HT-29 (cell line): Measurements from ENCODE around the gene ARAP2. TPM values are rescaled to one million over a fixed set of nuclear protein-coding genes. Genes with fewer than 3 reads are reported as not detected.
"Not testable (repeated sequence)": the region's sequence is repeated elsewhere in the genome, so short reads cannot be mapped to it uniquely, and the experiment has no call there.

Experiments used
- DNase-seq: peaks from one replicate; pipeline ENCODE4 v3.0.0-alpha.2; 2015; ENCODE audit warnings: low spot score
- total RNA-seq: library from RNA; depleted of rRNA; stranded (reverse); fragments of >200 nt; shearing (Covaris generic); gene quantifications from 2 replicates; pipeline ENCODE4 v1.2.3, GENCODE V29; 2014

Gene ARAP2
- total RNA-seq, 1 experiment from 2014 or later, result 10.7 TPM

DNA sequence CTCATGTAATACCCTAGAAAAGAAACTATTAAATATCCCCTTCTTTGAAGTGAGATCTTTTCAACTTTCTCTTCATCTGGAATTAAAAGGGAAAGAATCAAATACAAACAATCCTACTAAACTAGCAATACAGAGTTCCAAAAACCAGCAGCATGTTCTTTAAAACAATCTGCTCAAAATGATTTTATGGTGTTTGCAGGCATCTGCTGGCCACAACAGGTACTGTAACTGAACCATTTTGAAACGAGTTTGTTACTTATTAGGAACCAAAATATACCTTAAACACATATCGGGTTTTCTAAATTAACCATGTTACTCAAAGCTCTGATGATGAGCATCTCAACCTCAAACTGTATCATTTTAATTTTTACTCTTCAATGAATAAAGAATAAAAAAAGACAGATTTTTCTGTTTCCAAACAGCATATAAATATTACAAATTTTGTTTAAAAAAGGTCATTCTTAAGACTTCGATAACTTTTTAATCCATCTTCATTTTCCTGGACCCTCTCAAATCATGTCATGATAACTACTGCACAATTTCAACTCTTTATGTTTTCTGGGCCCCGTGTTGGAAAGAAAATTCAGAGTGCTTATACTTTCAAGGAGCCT is 56.5 kb downstream of the ARAP2 start:
- DNase-seq, result peak; percentile 30

GRCh38 chr4:36183665-36184393 is 60.5 kb downstream of the ARAP2 start:
- DNase-seq, result no peak

GRCh38 chr4:36183232-36183631 is 61.1 kb downstream of the ARAP2 start:
- no peak for DNase-seq

GRCh38 chr4:36182315-36182714 is 62.0 kb downstream of the ARAP2 start:
- DNase-seq, result not testable (repeated sequence)

- DNase-seq, result no peak
These were observed 64.1 kb downstream of the ARAP2 start for GRCh38 chr4:36180206-36180605.

DNA sequence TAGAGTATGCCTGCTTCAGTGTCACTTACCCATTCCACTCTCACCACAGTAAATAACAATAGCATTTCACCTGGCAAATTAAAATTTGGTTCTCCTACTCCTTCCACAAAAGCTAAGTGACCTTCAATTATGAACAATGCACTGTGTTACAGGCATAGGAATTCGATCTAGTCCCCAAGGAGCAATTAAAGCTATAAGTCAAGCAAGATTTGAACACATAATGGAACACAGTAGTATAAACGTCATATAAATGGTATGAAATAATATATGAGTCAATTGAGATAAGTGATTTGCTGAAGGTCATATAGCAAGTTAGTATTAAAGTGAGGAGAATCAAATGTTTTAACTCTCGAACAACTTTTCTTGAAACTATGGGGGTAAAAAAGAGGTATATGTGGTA is 65.8 kb downstream of the ARAP2 start:
- no peak for DNase-seq

DNA sequence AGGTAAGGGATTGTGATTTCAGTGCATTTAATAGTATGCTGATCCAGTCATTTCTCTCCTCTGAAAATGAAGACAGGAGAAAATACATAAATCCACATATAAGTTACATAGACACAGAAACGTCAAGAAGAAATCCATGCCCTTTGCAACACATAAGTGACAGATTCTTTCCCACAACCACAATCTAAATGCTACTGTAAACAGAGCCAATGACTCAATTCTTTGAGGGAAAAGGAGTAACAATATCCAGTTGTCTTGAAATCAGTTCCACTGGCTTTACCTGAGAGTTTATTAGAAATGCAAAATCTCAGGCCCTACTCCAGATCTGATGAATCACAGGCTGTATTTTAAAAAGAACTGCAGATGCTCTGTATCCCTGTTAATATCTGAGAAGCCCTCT is 66.4 kb downstream of the ARAP2 start:
- no peak for DNase-seq

GRCh38 chr4:36174570-36174969 is 69.7 kb downstream of the ARAP2 start:
- no peak for DNase-seq

GRCh38 chr4:36173905-36174304 is 70.4 kb downstream of the ARAP2 start:
- no peak for DNase-seq

- DNase-seq, result no peak
These were observed 71.7 kb downstream of the ARAP2 start for GRCh38 chr4:36172656-36173055.

DNA sequence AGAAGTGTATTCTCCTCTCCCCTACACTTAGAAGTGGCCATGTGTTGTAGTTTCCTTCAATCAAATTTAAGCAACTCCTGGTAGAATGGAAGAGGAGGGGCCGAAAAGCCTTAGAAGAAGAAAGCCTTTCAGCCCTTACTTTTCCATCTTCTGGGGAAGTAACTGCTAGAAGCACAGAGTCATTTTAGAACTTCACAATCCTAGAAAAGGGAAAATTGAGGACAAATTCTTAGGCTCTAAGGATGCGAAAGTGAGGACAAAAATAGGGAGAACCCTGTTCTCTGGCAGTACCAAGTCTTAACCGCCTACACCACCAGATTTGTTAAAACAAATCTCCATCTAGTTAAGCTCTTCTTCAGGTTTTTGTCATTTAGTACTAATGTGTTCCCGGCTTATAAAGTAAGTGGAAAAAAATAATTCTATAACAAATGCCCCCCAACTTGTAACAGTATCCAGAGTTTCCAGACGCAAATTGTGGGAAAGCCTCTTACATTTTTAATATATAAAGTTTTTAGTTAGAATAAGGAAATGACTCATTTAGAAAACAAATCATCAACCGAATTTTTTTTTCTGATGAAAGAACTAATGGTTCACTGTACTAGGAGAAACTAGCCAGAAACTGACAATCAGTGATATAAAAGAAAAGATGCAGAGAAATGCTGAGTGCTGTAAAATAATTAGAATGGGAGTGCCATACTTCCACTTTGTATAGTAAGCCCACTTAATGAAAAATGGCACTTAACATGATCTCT is 76.0 kb downstream of the ARAP2 start:
- no peak for DNase-seq

- no peak for DNase-seq
These were observed 78.7 kb downstream of the ARAP2 start for GRCh38 chr4:36165631-36166005.

DNA sequence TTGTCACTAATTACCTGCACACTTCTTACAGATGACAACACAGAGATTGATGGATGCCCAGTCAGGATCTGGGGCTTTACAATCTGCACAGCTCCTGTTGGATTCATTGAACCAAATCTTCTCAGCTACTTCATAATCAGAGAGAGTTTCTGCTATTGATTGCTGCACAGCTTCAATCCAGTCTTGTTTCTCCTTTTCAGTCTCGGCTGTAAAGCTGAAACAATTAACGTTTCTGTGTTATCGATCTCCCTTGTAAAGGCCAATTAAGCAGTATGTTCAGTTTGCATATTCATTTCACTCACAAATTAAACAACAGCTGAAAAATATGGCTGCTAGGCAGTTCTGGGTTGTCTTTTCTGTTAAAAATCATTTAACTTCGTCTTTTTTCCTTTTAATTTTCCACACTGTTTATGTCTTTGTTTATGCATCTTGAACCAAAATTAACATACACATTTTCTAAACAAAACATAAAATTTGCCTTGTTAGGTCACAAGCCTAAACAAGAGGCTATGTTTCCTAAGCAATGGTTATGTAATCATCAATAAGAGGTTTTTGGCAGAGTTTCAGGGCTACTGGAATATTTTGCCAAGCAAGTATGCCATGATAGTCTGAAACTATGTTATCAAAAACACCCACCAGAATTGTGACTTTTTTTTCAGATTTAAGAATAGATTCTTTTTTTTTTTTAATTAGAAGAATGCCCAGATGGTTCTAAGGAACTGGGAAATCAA is 79.2 kb downstream of the ARAP2 start:
- DNase-seq, result no peak

DNA sequence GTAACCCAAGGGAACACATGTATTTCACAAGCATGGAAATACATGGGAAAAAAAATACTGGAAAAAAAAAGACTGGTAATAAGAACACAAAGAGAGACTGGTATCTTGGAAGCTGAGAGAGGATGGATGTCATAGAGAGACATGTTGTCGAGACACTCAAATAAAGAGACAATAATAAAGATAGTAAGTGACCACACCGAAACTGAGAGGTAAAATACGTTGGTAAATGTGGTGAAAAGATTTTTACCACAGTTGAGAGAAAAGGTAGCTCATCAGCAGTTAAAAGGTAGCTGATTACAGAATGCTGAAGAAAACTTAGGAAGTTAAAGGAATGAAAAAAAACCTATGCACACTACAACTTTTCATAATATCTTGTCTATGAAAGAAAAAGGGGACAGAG is 81.1 kb downstream of the ARAP2 start:
- DNase-seq, result no peak

DNA sequence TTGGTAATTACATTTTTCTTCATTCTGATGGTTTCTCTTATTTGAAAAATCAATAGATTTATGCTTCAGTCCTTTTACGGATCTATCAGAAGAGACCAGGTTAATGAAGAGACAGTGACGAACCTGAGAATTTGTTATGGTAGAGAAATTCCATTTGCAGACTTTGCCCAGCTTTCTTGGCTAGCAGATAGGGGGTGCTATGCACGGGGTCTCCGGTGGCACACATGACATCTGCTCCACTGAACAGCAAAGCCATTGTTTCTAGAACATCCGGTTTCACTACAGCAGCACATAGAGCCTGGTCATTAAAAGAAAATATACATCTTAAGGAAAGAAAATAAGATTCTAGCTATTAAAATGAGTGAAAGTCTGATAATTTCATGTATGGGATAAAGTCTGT is 85.1 kb downstream of the ARAP2 start:
- no peak for DNase-seq

DNA sequence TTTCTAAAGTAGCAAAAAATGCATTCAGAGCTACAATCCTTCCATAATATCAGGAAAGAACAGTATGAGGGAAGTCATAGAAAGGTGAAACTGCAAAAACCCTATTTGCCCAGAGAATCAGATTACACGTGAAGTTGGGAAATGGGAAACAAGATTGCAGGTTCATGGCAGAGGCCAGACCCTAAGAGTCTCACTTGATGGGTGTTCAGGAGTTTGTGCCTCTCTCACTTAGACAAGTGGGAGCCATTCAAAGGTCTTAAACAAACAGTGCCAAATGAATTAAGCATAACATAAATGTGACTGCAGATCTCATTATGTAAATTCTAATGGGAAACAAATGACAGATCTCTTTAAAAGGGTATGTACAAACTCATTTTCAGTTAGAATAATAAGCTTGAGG is 91.6 kb downstream of the ARAP2 start:
- DNase-seq, result no peak

- no peak for DNase-seq
These were observed 101.8 kb downstream of the ARAP2 start for GRCh38 chr4:36142504-36142903.

DNA sequence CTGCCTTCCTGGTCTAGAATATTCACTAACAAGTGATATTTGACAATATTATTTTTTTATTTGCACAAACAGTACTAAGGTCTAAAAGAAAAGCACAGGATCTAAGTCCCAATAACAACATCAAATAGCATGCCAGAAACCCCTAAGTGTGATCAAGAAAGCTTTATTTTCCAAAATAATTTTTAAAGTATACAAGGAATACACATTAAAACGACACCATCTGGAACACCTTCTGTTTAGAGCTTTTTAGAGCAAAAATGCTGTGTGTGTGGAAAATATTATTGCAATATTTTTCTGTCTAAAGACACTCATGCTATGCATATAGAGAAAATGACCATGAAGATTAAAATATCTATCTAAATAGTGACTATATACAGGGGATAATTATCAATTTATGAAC is 103.1 kb downstream of the ARAP2 start:
- DNase-seq, result no peak

DNA sequence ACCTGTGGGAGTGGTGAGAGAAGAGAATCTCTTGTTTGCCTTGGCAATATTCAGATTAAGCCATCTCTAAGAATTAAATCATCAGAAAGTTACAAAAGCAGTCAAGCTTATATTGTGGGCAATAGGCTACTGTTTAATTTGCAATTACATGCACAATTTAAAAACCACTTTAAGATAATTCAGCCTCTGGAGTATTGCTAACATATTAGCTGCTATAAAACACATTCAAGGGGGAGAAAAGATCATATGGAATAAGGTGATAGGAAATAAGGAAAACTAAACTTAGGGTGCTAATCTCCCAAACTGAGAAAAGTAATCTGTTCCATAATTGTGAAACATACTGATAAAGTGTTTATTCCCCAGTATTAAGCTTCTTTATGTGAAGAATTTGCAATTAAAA is 103.9 kb downstream of the ARAP2 start:
- DNase-seq, result no peak

DNA sequence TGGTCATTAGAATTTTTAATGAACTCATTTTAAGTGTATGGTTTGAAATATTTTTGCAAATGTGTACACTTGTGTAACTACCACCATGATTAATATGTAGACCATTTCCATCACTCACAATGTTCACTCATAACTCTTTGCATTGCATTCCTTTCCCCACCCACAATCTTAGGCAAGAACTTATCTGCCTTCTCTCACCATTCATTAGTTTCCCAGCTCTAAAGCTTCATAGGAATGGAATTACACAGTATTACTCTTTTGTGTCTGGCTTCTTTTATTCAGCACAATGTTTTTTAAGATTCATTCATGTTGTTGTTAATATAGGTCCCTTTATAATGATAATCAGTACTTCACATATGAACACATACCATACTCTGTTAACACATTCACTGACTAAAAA is 106.1 kb downstream of the ARAP2 start:
- DNase-seq, result peak; percentile 40

- no peak for DNase-seq
These were observed 107.0 kb downstream of the ARAP2 start for GRCh38 chr4:36137336-36137735.

DNA sequence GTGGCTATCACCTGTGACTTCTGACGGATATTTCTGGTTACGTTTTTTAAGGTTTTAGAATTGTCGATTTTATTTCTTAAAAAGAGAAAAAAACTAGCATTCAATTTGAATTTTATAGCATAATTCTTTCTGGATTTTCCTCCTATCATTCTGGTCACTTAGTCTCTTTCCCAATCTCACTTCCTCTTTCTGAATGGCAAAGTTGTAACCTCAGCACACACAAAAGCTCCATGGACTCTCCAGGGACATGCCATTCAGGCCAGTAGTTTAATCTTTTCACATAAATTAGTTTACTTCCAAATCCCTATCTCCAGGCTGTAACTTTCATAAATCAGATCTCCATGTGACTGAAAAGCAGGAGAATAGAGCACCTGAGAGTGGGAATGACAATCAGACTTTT is 110.7 kb downstream of the ARAP2 start:
- DNase-seq, result no peak
